SH-SY5Y (cell line): ENCODE measurements around the gene TRPC6.

ENCODE experiments used
- GATA2 ChIP-seq: IDR thresholded peaks from 2 replicates; pipeline ENCODE4 v1.6.1; 2011; ENCODE audit warnings: mild to moderate bottlenecking, low read depth, low read length
- GATA3 ChIP-seq: IDR thresholded peaks from 2 replicates; pipeline ENCODE4 v1.6.1; 2011; ENCODE audit warnings: low read depth, mild to moderate bottlenecking, low read length, moderate library complexity

- no peak for TF ChIP-seq GATA2
- no peak for TF ChIP-seq GATA3
Observed at GRCh38 chr11:101446238-101446637, 137.6 kb downstream of the TRPC6 start.
